Endothelial cell of umbilical vein (primary cell): Measurements from ENCODE around the gene PRKCZ. TPM values are rescaled to one million over a fixed set of nuclear protein-coding genes. Genes with fewer than 3 reads are reported as not detected.

Experiments used
- BruUV-seq: library from RNA; stranded (reverse); fragments of 400-500 nt; replicated peaks from 2 replicates; lab custom pipeline; 2021; lab: Mats Ljungman, UMichigan
- CTCF ChIA-PET: fragments of 300-600, 350-600 bp; sonication (Branson Sonifier 250); formaldehyde crosslinking; loops from one replicate; lab custom pipeline; 2021; ENCODE audit warnings: antibody characterized with exemption, inconsistent platforms; lab: Charles Lee
- POLR2A ChIA-PET: fragments of 300-600, 350-600 bp; sonication (Branson Sonifier 250); formaldehyde crosslinking; loops from one replicate; lab custom pipeline; 2021; ENCODE audit warnings: antibody characterized with exemption, inconsistent platforms; lab: Charles Lee
- DNase-seq: peaks from one replicate; pipeline ENCODE4 v3.0.0-alpha.2; 2011; ENCODE audit warnings: low read depth, low spot score
- FAIRE-seq: peaks from 2 replicates; lab custom pipeline; 2011; peaks lifted over from hg19 to GRCh38; lab: Jason Lieb, UNC
- H2AFZ ChIP-seq: 2 replicates; pipeline ENCODE4 v1.6.0; 2012; ENCODE audit warnings: low read depth, low read length, control low read depth, inconsistent platforms
- H3K27ac ChIP-seq: 2 replicates; pipeline ENCODE4 v1.5.1; 2011; ENCODE audit warnings: low read depth, mild to moderate bottlenecking, control low read depth, low read length, moderate library complexity; ENCODE audit not compliant: insufficient read depth
- H3K27me3 ChIP-seq, 2 experiments: 2 replicates each; pipeline versions ENCODE4 v1.6.0 to v1.6.1; 2011; ENCODE audit warnings: low read length in 2 of 2, mixed read lengths in 1 of 2; ENCODE audit not compliant: control insufficient read depth in 2 of 2, insufficient read depth in 2 of 2
- H3K36me3 ChIP-seq, 2 experiments: 2 replicates in 1 of 2; 3 replicates in 1 of 2; pipeline ENCODE4 v1.5.1; 2011; ENCODE audit warnings: low read length in 2 of 2, mild to moderate bottlenecking in 1 of 2, moderate library complexity in 1 of 2; ENCODE audit not compliant: control insufficient read depth in 2 of 2, insufficient read depth in 2 of 2; ENCODE audit errors: extremely low read depth in 1 of 2
- H3K4me1 ChIP-seq: 3 replicates; pipeline ENCODE4 v1.5.1; 2011; ENCODE audit warnings: mild to moderate bottlenecking, low read length; ENCODE audit not compliant: control insufficient read depth, insufficient read depth; ENCODE audit errors: extremely low read depth
- H3K4me2 ChIP-seq: 2 replicates; pipeline ENCODE4 v1.6.1; 2011; ENCODE audit warnings: low read length, control low read depth, mixed read lengths; ENCODE audit not compliant: insufficient read depth
- H3K4me3 ChIP-seq, 3 experiments: fragments of 200-600 bp in 1 of 3; sonication (generic), shearing (Covaris generic) in 1 of 3; replicated peaks in 1 of 3; 2 replicates each; pipeline ENCODE4 v1.5.1; 2011 to 2016; ENCODE audit warnings: control low read depth in 3 of 3, low read length in 3 of 3, mild to moderate bottlenecking in 2 of 3, inconsistent platforms in 1 of 3, low read depth in 1 of 3, moderate library complexity in 1 of 3; ENCODE audit not compliant: insufficient read depth in 1 of 3
- H3K79me2 ChIP-seq: 2 replicates; pipeline ENCODE4 v1.6.0; 2012; ENCODE audit warnings: low read length, inconsistent platforms; ENCODE audit not compliant: control insufficient read depth, insufficient read depth
- H3K9ac ChIP-seq: replicated peaks from 2 replicates; pipeline ENCODE3; 2011; ENCODE audit warnings: low read length, control low read depth; ENCODE audit not compliant: insufficient read depth; ENCODE audit errors: extremely low read depth
- H3K9me1 ChIP-seq: replicated peaks from 3 replicates; pipeline ENCODE4 v1.6.0; 2011; ENCODE audit warnings: mild to moderate bottlenecking, low read length; ENCODE audit not compliant: control insufficient read depth, insufficient read depth; ENCODE audit errors: extremely low read depth
- H3K9me3 ChIP-seq: replicated peaks from 2 replicates; pipeline ENCODE4 v1.5.1; 2012; ENCODE audit warnings: low read length, inconsistent platforms; ENCODE audit not compliant: control insufficient read depth, insufficient read depth
- H4K20me1 ChIP-seq: replicated peaks from 2 replicates; pipeline ENCODE3; 2011; ENCODE audit warnings: mild to moderate bottlenecking, low read length; ENCODE audit not compliant: control insufficient read depth, insufficient read depth; ENCODE audit errors: extremely low read depth
- EZH2 ChIP-seq: IDR thresholded peaks from 2 replicates; pipeline ENCODE4 v1.6.1; 2012; ENCODE audit warnings: borderline replicate concordance, low read depth, mild to moderate bottlenecking, moderate library complexity, low read length, inconsistent platforms; ENCODE audit not compliant: severe bottlenecking
- FOS ChIP-seq: IDR thresholded peaks from 2 replicates; pipeline ENCODE4 v1.6.1; 2011; ENCODE audit warnings: mild to moderate bottlenecking, low read length, moderate library complexity, borderline replicate concordance; ENCODE audit not compliant: insufficient read depth
- GATA2 ChIP-seq: IDR thresholded peaks from 2 replicates; pipeline ENCODE4 v1.7.0; 2011; ENCODE audit warnings: low read depth, mild to moderate bottlenecking, moderate library complexity, mixed read lengths, low read length; ENCODE audit not compliant: insufficient read length, insufficient read depth
- JUN ChIP-seq: IDR thresholded peaks from 2 replicates; pipeline ENCODE4 v1.6.1; 2011; ENCODE audit warnings: borderline replicate concordance, low read depth; ENCODE audit not compliant: insufficient read length, insufficient read depth
- MYC ChIP-seq: IDR thresholded peaks from one replicate; pipeline ENCODE4 v1.6.1; 2011; ENCODE audit warnings: mild to moderate bottlenecking, low read depth, low read length
- POLR2AphosphoS5 ChIP-seq: IDR thresholded peaks from 2 replicates; pipeline ENCODE4 v1.6.1; 2012; ENCODE audit warnings: low read depth, mild to moderate bottlenecking, control low read depth, low read length, moderate library complexity; ENCODE audit not compliant: insufficient read depth
- dilution Hi-C: fragments of 300-500 bp; cut with MboI; formaldehyde crosslinking; loops from one replicate; pipeline ENCODE4 v1.15.0; 2019; ENCODE audit warnings: low sequenced_read_pairs; ENCODE audit not compliant: extremely low pct_ligation_motif_present
- intact Hi-C: fragments of 100-400 bp; cut with micrococcal nuclease; formaldehyde crosslinking; loops from one replicate; pipeline ENCODE4 v1.10.0; 2022
- polyA plus RNA-seq, 4 experiments: library from polyadenylated mRNA; depleted of rRNA in 3 of 4; stranded (reverse) in 3 of 4; unstranded in 1 of 4; fragments of >200 nt; gene quantifications; 2 replicates each; pipeline versions ENCODE4 v1.2.1 to v1.2.3, GENCODE V29; 2011 to 2012; ENCODE audit warnings: missing spikeins in 1 of 4
- total RNA-seq: library from RNA; stranded (reverse); gene quantifications from 2 replicates; pipeline ENCODE4 v1.2.3, GENCODE V29; 2021
- TF ChIP-seq, protein P1 (sequence below): IDR thresholded peaks from 2 replicates; pipeline ENCODE4 v1.6.1; 2011; ENCODE audit not compliant: insufficient read depth, insufficient read length
- TF ChIP-seq, protein P2 (sequence below), 2 donors: IDR thresholded peaks; 1 replicate in 1 of 2; 2 replicates in 1 of 2; pipeline ENCODE4 v1.5.1; 2011; ENCODE audit warnings: low read length in 2 of 2, mild to moderate bottlenecking in 2 of 2, moderate library complexity in 2 of 2, control low read depth in 1 of 2, inconsistent platforms in 1 of 2, low read depth in 1 of 2; ENCODE audit not compliant: insufficient read depth in 1 of 2; ENCODE audit errors: extremely low read depth in 1 of 2

Gene PRKCZ
- total and polyA plus RNA-seq, 2 donors (not counting 3 experiments of a cell fraction or from before 2014, with no cell fraction given), result 0.22 to 1.7 TPM

DNA sequence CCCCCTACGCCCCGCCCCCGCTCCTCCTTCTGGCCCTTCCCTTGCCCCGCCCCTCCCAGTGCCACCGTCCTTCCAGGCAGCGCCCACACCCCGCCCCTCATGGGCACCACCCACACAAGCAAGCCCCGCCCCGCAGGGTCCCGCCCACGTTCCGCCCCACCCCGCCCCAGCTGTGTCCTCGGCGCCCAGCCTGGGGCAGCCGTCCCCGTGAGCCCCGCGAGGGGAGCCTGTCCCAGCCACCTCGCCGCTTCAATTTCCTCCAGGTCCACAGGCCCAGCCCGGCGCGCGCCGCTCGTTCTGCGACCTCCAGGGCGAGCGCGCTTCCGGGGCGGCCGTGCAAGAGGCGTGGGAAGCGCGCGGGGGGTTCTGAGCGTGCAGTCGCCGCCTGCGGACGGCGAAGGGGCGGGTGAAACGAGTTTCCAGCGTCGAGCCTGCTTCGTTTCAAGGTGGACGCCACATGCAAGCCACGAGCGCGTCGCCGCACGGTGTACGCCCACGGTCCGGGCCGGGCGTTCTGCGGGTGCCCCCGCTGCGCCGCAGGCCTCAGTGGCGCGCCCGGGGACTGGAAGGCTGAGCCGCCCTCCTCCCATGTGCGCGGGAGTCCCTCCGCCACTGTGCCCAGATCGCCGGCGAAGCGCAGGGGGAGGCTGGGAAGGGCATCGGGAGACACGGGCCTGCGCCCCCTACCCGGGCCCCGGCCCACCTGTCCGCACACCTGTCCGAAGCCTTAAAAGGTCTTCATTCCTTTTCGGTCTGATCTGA lies 155.2 kb downstream of the PRKCZ start:
- H3K9me1 ChIP-seq, result no peaks in the 10 kb centered on the region
- TF ChIP-seq, protein P1, sequence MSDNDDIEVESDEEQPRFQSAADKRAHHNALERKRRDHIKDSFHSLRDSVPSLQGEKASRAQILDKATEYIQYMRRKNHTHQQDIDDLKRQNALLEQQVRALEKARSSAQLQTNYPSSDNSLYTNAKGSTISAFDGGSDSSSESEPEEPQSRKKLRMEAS, result no peak
- TF ChIP-seq MYC (no peak), POLR2AphosphoS5 (no peak), GATA2 (no peak), EZH2 (no peak), FOS (no peak), JUN (no peak)
- TF ChIP-seq, protein P2, sequence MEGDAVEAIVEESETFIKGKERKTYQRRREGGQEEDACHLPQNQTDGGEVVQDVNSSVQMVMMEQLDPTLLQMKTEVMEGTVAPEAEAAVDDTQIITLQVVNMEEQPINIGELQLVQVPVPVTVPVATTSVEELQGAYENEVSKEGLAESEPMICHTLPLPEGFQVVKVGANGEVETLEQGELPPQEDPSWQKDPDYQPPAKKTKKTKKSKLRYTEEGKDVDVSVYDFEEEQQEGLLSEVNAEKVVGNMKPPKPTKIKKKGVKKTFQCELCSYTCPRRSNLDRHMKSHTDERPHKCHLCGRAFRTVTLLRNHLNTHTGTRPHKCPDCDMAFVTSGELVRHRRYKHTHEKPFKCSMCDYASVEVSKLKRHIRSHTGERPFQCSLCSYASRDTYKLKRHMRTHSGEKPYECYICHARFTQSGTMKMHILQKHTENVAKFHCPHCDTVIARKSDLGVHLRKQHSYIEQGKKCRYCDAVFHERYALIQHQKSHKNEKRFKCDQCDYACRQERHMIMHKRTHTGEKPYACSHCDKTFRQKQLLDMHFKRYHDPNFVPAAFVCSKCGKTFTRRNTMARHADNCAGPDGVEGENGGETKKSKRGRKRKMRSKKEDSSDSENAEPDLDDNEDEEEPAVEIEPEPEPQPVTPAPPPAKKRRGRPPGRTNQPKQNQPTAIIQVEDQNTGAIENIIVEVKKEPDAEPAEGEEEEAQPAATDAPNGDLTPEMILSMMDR (IDR thresholded peaks at IDR 0.05; ENCODE audit: extremely low read depth in 1 of 2, insufficient read depth in 1 of 2, low read depth in 1 of 2, low read length in 2 of 2), result no peak
- ChIA-PET CTCF (interaction anchor here (0.7 to 12.3 kb wide), 7 partner anchors 9 to 186 kb away, joined by 3 to 631 read pairs (median 4); partner anchors contain the start of genes FAAP20, MORN1 and RER1), POLR2A (interaction anchor here (1.0 to 1.8 kb wide), 4 partner anchors 10 to 25 kb away, joined by 3 to 17 read pairs (median 6); partner anchors contain the start of gene FAAP20)
- no peaks in the 10 kb centered on the region for H3K79me2 ChIP-seq
- H3K9ac ChIP-seq, result no peak overlapping the region
- DNase-seq (peak; percentile 86), FAIRE-seq (peak; percentile 84)
- H2AFZ ChIP-seq, result peak overlapping the region; percentile 75
- H3K27ac ChIP-seq, result peak overlapping the region; percentile 24
- H3K4me3 ChIP-seq, result peak overlapping the region in 2 of 3 experiments; percentile 26 to 45
- H3K36me3 ChIP-seq, result no peaks in the 10 kb centered on the region
- dilution Hi-C loops, result no loop called here
- H3K4me1 ChIP-seq, result peaks cover 29% of the 10 kb centered on the region
- no TSS peak for BruUV-seq
- H4K20me1 ChIP-seq, result no peaks in the 10 kb centered on the region
- intact Hi-C loops, result loop anchor here (1.0 to 2.0 kb wide), 3 partner anchors 8 to 73 kb away; no protein-coding TSS in a partner anchor
- H3K9me3 ChIP-seq, result no peaks in the 10 kb centered on the region
- no peaks in the 10 kb centered on the region for H3K27me3 ChIP-seq
- peak overlapping the region; percentile 34 for H3K4me2 ChIP-seq
